ENCODE data around the gene CD46. TPM values are rescaled to one million over a fixed set of nuclear protein-coding genes. Genes with fewer than 3 reads are reported as not detected.

The CD46 gene
- total RNA-seq, 1 experiment from 2014 or later = 100 TPM

GRCh38 chr1:207831517-207832327, 79.9 kb downstream of the CD46 start:
- Histone ChIP-seq H3K27ac (ENCODE audit: low read depth, low read length) (no peak overlapping the region), H3K9me3 (ENCODE audit: control insufficient read depth in 1 of 2, insufficient read depth in 1 of 2, low read depth in 1 of 2, low read length in 2 of 2) (no peaks in the 10 kb centered on the region), H3K79me2 (ENCODE audit: insufficient read depth, low read length) (peaks cover 36% of the 10 kb centered on the region), H2AFZ (ENCODE audit: low read depth, low read length, poor library complexity, severe bottlenecking) (no peak overlapping the region), H3K36me3 (ENCODE audit: control insufficient read depth in 1 of 2, insufficient read depth in 2 of 2, low read length in 2 of 2) (no peaks in the 10 kb centered on the region), H3K9ac (ENCODE audit: low read length) (no peak overlapping the region), H3K9me2 (ENCODE audit: insufficient read depth) (no peaks in the 10 kb centered on the region), H3K27me3 (ENCODE audit: insufficient read depth, low read length) (no peaks in the 10 kb centered on the region), H3K4me3 (replicated peaks in 1 of 2; ENCODE audit: low read depth in 1 of 2, low read length in 2 of 2) (no peak overlapping the region), H3K4me1 (ENCODE audit: control insufficient read depth in 1 of 2, insufficient read depth in 2 of 2, low read length in 2 of 2) (0 out of 4 replicates have a peak, but pooled peaks cover 0 to 2% of the 10 kb centered on the region in 2 experiments), H3K4me2 (ENCODE audit: low read length) (no peak overlapping the region), H4K20me1 (ENCODE audit: insufficient read depth) (no peaks in the 10 kb centered on the region)
- DNase-seq (ENCODE audit: low read depth, low spot score) (no peak), ATAC-seq (no peak)
- TF ChIP-seq EGR1 (IDR thresholded peaks at IDR 0.05; ENCODE audit: low read depth) = no peak
- TF ChIP-seq, protein P1, sequence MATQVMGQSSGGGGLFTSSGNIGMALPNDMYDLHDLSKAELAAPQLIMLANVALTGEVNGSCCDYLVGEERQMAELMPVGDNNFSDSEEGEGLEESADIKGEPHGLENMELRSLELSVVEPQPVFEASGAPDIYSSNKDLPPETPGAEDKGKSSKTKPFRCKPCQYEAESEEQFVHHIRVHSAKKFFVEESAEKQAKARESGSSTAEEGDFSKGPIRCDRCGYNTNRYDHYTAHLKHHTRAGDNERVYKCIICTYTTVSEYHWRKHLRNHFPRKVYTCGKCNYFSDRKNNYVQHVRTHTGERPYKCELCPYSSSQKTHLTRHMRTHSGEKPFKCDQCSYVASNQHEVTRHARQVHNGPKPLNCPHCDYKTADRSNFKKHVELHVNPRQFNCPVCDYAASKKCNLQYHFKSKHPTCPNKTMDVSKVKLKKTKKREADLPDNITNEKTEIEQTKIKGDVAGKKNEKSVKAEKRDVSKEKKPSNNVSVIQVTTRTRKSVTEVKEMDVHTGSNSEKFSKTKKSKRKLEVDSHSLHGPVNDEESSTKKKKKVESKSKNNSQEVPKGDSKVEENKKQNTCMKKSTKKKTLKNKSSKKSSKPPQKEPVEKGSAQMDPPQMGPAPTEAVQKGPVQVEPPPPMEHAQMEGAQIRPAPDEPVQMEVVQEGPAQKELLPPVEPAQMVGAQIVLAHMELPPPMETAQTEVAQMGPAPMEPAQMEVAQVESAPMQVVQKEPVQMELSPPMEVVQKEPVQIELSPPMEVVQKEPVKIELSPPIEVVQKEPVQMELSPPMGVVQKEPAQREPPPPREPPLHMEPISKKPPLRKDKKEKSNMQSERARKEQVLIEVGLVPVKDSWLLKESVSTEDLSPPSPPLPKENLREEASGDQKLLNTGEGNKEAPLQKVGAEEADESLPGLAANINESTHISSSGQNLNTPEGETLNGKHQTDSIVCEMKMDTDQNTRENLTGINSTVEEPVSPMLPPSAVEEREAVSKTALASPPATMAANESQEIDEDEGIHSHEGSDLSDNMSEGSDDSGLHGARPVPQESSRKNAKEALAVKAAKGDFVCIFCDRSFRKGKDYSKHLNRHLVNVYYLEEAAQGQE (IDR thresholded peaks at IDR 0.05; ENCODE audit: low read depth) = no peak
- TF ChIP-seq TCF7L2 (IDR thresholded peaks at IDR 0.05; ENCODE audit: borderline replicate concordance, extremely low read depth, insufficient read depth, insufficient read length) = no peak
- TF ChIP-seq POLR2A (IDR thresholded peaks at IDR 0.05; ENCODE audit: borderline replicate concordance, extremely low read depth, insufficient read depth, insufficient read length) = no peak
- TF ChIP-seq, protein P2, sequence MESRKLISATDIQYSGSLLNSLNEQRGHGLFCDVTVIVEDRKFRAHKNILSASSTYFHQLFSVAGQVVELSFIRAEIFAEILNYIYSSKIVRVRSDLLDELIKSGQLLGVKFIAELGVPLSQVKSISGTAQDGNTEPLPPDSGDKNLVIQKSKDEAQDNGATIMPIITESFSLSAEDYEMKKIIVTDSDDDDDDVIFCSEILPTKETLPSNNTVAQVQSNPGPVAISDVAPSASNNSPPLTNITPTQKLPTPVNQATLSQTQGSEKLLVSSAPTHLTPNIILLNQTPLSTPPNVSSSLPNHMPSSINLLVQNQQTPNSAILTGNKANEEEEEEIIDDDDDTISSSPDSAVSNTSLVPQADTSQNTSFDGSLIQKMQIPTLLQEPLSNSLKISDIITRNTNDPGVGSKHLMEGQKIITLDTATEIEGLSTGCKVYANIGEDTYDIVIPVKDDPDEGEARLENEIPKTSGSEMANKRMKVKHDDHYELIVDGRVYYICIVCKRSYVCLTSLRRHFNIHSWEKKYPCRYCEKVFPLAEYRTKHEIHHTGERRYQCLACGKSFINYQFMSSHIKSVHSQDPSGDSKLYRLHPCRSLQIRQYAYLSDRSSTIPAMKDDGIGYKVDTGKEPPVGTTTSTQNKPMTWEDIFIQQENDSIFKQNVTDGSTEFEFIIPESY (IDR thresholded peaks at IDR 0.05; ENCODE audit: extremely low read depth, insufficient replicate concordance, low read length) = no peak
- no peak for TF ChIP-seq MAX (IDR thresholded peaks at IDR 0.05)
- TF ChIP-seq FOSL1 (IDR thresholded peaks at IDR 0.05; ENCODE audit: low read depth) = no peak
- intact Hi-C loops (cut with micrococcal nuclease) = no loop called here
- RAD21 ChIA-PET (ENCODE audit: low non-redundant PET in 1 of 2, low total read pairs in 2 of 2, uncharacterized antibody in 2 of 2, unreplicated experiment in 2 of 2) = no interaction called here
- POLR2A ChIA-PET = no interaction called here
- no TSS peak for BruUV-seq (replicated peaks)
- CTCF ChIA-PET = no interaction called here

All from HCT116 (cell line).